WTC11 (cell line): ENCODE measurements around the gene FKBP7. TPM values are rescaled to one million over a fixed set of nuclear protein-coding genes. Genes with fewer than 3 reads are reported as not detected.

Experiments
- ATAC-seq: fragments of 200-7000 bp; cut with Tn5 transposase; 2 replicates; pipeline ENCODE4 v1.10.0; 2021; ENCODE audit warnings: mild to moderate bottlenecking, moderate library complexity
- CTCF ChIA-PET: fragments of 300-600 bp; sonication (Branson Sonifier 250); formaldehyde crosslinking; loops from one replicate; lab custom pipeline; 2021; ENCODE audit warnings: antibody characterized with exemption; lab: Charles Lee
- POLR2A ChIA-PET: fragments of 350-600 bp; sonication (Branson Sonifier 250); formaldehyde crosslinking; loops from one replicate; lab custom pipeline; 2021; ENCODE audit warnings: antibody characterized with exemption; lab: Charles Lee
- DNase-seq: peaks from one replicate; pipeline ENCODE4 v3.0.0; 2021; ENCODE audit warnings: low spot score
- H3K27ac Mint-ChIP-seq: 2 replicates; pipeline ENCODE4 v1.8.0; 2021; ENCODE audit warnings: mixed read lengths
- H3K27me3 Mint-ChIP-seq: 2 replicates; pipeline ENCODE4 v1.8.0; 2021; ENCODE audit warnings: low read depth, mild to moderate bottlenecking, moderate library complexity, mixed read lengths
- H3K36me3 Mint-ChIP-seq: 2 replicates; pipeline ENCODE4 v1.8.0; 2021; ENCODE audit warnings: mixed read lengths
- H3K4me1 Mint-ChIP-seq: 2 replicates; pipeline ENCODE4 v1.8.0; 2022; ENCODE audit warnings: mixed read lengths
- H3K4me3 Mint-ChIP-seq: 2 replicates; pipeline ENCODE4 v1.8.0; 2021; ENCODE audit warnings: mild to moderate bottlenecking, moderate library complexity, mixed read lengths
- H3K9me3 Mint-ChIP-seq: 2 replicates; pipeline ENCODE4 v1.8.0; 2021; ENCODE audit warnings: mixed read lengths
- ATF1 ChIP-seq: sonication (generic); formaldehyde crosslinking; IDR thresholded peaks from 2 replicates; pipeline ENCODE4 v1.8.1; 2023; ENCODE audit warnings: mild to moderate bottlenecking, moderate library complexity, missing genetic modification reagents
- ETV6 ChIP-seq: sonication (generic); formaldehyde crosslinking; IDR thresholded peaks from 2 replicates; pipeline ENCODE4 v1.8.1; 2022; ENCODE audit warnings: mild to moderate bottlenecking, missing genetic modification reagents
- GRHL2 ChIP-seq: fragments of 250-450 bp; sonication (Bioruptor Pico); IDR thresholded peaks from 2 replicates; pipeline ENCODE4 v1.8.0; 2022; ENCODE audit warnings: mild to moderate bottlenecking, moderate library complexity; ENCODE audit not compliant: insufficient replicate concordance, severe bottlenecking
- GTF2I ChIP-seq: fragments of 250-450 bp; sonication (Bioruptor Pico); conservative IDR thresholded peaks from 2 replicates; pipeline ENCODE4 v1.4.0; 2021; ENCODE audit warnings: mild to moderate bottlenecking
- IRF2 ChIP-seq: sonication (generic); formaldehyde crosslinking; IDR thresholded peaks from 2 replicates; pipeline ENCODE4 v1.8.0; 2022; ENCODE audit warnings: low read depth, missing genetic modification reagents, borderline replicate concordance
- KAT7 ChIP-seq: sonication (generic); formaldehyde crosslinking; IDR thresholded peaks from 2 replicates; pipeline ENCODE4 v1.8.1; 2023; ENCODE audit warnings: missing genetic modification reagents, mild to moderate bottlenecking, borderline replicate concordance
- MYBL2 ChIP-seq: sonication (generic); formaldehyde crosslinking; IDR thresholded peaks from 2 replicates; pipeline ENCODE4 v1.8.1; 2023; ENCODE audit warnings: mild to moderate bottlenecking, moderate library complexity, missing genetic modification reagents
- NR1H2 ChIP-seq: sonication (generic); formaldehyde crosslinking; IDR thresholded peaks from 2 replicates; pipeline ENCODE4 v1.9.0; 2021; ENCODE audit warnings: mild to moderate bottlenecking, moderate library complexity, missing genetic modification reagents
- RELA ChIP-seq: sonication (generic); formaldehyde crosslinking; IDR thresholded peaks from 2 replicates; pipeline ENCODE4 v1.8.1; 2022; ENCODE audit warnings: missing genetic modification reagents, mild to moderate bottlenecking, borderline replicate concordance
- SMAD3 ChIP-seq: sonication (generic); formaldehyde crosslinking; IDR thresholded peaks from 2 replicates; pipeline ENCODE4 v1.8.0; 2022; ENCODE audit warnings: missing genetic modification reagents, mild to moderate bottlenecking, borderline replicate concordance
- SMAD4 ChIP-seq: sonication (generic); formaldehyde crosslinking; IDR thresholded peaks from 2 replicates; pipeline ENCODE4 v1.8.0; 2022; ENCODE audit warnings: mild to moderate bottlenecking, missing genetic modification reagents
- SP1 ChIP-seq: sonication (generic); formaldehyde crosslinking; conservative IDR thresholded peaks from 2 replicates; pipeline ENCODE4 v1.8.1; 2022; ENCODE audit warnings: missing genetic modification reagents
- ZNF121 ChIP-seq: sonication (generic); formaldehyde crosslinking; IDR thresholded peaks from 2 replicates; pipeline ENCODE4 v1.8.0; 2023; ENCODE audit warnings: missing genetic modification reagents
- ZNF423 ChIP-seq: fragments of 250-450 bp; sonication (Bioruptor Pico); IDR thresholded peaks from 2 replicates; pipeline ENCODE4 v2.1.2; 2022; ENCODE audit warnings: mild to moderate bottlenecking, moderate library complexity
- total RNA-seq: library from RNA; stranded (reverse); gene quantifications from 3 replicates; pipeline ENCODE4 v1.2.3, GENCODE V29; 2021
- TF ChIP-seq, protein P1 (sequence below): fragments of 250-450 bp; sonication (Bioruptor Pico); IDR thresholded peaks from 2 replicates; pipeline ENCODE4 v1.9.0; 2021; ENCODE audit warnings: moderate library complexity, mild to moderate bottlenecking, inconsistent platforms, borderline replicate concordance
- TF ChIP-seq, protein P2 (sequence below): fragments of 250-450 bp; sonication (Bioruptor Pico); IDR thresholded peaks from 2 replicates; pipeline ENCODE4 v1.8.0; 2021; ENCODE audit warnings: mild to moderate bottlenecking
- TF ChIP-seq, protein P3 (sequence below): fragments of 250-450 bp; sonication (Bioruptor Pico); IDR thresholded peaks from 2 replicates; pipeline ENCODE4 v1.9.0; 2021; ENCODE audit warnings: mild to moderate bottlenecking
- TF ChIP-seq, protein P4 (sequence below): sonication (generic); formaldehyde crosslinking; IDR thresholded peaks from 2 replicates; pipeline ENCODE4 v1.8.0; 2022; ENCODE audit warnings: mild to moderate bottlenecking, missing genetic modification reagents
- TF ChIP-seq, protein P5 (sequence below): fragments of 250-450 bp; sonication (Bioruptor Pico); IDR thresholded peaks from 2 replicates; pipeline ENCODE4 v2.1.2; 2022; ENCODE audit warnings: mild to moderate bottlenecking, moderate library complexity
- TF ChIP-seq, protein P6 (sequence below): sonication (generic); formaldehyde crosslinking; IDR thresholded peaks from 2 replicates; pipeline ENCODE4 v1.8.1; 2022; ENCODE audit warnings: low read depth, missing genetic modification reagents, borderline replicate concordance

The FKBP7 gene
- total RNA-seq, 1 experiment from 2014 or later, result 3.2 TPM

DNA sequence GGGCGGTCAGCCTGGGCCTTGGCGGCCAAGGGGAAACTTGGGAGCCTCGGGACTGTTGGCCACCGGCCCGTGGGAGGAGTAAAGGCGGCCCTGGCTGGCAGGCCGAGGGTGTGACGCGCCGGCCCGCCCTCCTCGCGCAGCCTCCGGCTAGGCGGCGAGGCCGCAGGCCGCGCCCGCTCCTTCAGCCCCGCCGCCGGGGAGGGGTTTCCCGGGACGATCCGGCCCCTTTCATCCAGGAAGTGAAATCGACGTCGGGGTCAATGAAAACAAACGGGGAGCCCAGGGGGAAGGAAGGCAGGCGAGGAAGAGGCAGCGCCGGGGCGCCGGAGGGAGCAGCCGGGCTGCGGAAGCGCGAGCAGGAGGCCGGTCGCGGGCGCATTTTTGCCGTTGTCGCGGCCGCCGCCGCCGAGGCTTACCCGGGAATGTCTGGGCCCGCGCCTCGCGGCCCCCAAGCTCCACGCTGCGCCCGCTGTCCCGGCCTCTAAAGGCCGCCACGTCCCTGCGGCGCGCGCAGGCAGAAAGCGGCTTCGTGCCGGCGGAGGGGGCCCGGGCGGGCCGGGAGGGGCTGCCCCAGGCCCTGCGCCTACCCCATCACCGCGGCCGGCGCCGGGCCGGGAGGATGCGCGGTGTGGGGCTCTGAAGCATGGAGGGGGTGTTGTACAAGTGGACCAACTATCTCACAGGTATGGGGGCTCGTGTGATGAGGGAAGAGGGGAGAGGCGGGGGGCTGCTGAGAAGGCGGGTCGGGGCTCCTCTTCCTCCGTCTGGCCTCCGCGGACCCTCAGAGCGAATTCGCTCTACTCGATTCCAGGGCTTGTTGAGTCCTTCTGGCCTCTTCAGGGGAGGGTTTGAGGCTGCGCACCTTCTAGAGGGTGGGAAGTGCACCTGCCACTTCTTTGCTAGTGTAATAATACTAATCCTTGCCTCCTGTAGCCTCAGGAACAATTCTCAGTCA lies 2.1 kb upstream of the FKBP7 start, which contains the start of gene PLEKHA3 (continued):
- no peak for TF ChIP-seq KAT7 (CRISPR knock-in tag)
- TF ChIP-seq, protein P1, sequence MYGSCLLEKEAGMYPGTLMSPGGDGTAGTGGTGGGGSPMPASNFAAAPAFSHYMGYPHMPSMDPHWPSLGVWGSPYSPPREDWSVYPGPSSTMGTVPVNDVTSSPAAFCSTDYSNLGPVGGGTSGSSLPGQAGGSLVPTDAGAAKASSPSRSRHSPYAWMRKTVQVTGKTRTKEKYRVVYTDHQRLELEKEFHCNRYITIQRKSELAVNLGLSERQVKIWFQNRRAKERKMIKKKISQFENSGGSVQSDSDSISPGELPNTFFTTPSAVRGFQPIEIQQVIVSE (CRISPR knock-in tag), result no peak
- peak; percentile 47; the same call in 1 of the 2 replicates for TF ChIP-seq SP1 (CRISPR knock-in tag)
- TF ChIP-seq, protein P2, sequence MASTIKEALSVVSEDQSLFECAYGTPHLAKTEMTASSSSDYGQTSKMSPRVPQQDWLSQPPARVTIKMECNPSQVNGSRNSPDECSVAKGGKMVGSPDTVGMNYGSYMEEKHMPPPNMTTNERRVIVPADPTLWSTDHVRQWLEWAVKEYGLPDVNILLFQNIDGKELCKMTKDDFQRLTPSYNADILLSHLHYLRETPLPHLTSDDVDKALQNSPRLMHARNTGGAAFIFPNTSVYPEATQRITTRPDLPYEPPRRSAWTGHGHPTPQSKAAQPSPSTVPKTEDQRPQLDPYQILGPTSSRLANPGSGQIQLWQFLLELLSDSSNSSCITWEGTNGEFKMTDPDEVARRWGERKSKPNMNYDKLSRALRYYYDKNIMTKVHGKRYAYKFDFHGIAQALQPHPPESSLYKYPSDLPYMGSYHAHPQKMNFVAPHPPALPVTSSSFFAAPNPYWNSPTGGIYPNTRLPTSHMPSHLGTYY (CRISPR knock-in tag), result no peak
- TF ChIP-seq, protein P3, sequence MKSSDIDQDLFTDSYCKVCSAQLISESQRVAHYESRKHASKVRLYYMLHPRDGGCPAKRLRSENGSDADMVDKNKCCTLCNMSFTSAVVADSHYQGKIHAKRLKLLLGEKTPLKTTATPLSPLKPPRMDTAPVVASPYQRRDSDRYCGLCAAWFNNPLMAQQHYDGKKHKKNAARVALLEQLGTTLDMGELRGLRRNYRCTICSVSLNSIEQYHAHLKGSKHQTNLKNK, result no peak
- no peak for TF ChIP-seq SMAD4 (CRISPR knock-in tag)

DNA sequence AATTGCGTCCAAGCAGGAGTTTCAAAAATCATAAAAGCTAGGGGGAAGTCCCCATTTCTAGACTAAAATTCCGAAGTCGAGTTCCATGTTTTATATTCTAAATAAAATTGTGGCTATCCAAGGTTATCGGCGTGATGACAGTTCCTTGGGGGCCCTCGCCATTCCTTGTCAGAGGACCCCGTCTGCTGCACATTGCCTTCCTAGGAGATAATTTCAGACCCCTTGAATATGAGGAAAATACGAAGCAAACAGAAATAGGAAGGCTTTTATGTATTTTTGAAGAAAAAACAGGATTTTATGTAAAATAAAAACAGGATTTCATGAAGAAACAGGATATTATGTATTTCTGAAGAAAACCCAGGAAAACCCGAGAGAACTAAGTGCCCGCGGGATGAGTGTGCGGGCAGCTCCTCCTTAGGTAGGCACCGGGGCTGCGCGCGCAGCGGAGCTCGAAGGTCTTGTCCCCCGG lies 1.4 kb upstream of the FKBP7 start:
- Mint-ChIP-seq H3K36me3 (no peaks in the 10 kb centered on the region), H3K4me3 (peak overlapping the region; percentile 94), H3K9me3 (no peaks in the 10 kb centered on the region), H3K4me1 (peaks cover 28% of the 10 kb centered on the region), H3K27me3 (no peaks in the 10 kb centered on the region; the same call in 1 of the 2 replicates), H3K27ac (peak overlapping the region; percentile 99)
- no peak for ATAC-seq
- ChIA-PET POLR2A (interaction anchor here (0.5 to 1.1 kb wide), 4 partner anchors 25 to 44 kb away, joined by 3 to 6 read pairs (median 4); partner anchors contain the start of genes PJVK and PRKRA), CTCF (interaction anchor here (2.0 to 2.1 kb wide), 2 partner anchors 29 to 43 kb away, joined by 11 to 14 read pairs; partner anchors contain the start of genes PJVK and PRKRA)
- TF ChIP-seq, protein P4, sequence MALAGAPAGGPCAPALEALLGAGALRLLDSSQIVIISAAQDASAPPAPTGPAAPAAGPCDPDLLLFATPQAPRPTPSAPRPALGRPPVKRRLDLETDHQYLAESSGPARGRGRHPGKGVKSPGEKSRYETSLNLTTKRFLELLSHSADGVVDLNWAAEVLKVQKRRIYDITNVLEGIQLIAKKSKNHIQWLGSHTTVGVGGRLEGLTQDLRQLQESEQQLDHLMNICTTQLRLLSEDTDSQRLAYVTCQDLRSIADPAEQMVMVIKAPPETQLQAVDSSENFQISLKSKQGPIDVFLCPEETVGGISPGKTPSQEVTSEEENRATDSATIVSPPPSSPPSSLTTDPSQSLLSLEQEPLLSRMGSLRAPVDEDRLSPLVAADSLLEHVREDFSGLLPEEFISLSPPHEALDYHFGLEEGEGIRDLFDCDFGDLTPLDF (CRISPR knock-in tag), result no peak
- no peak for TF ChIP-seq SMAD4 (CRISPR knock-in tag)
- TF ChIP-seq ETV6 (CRISPR knock-in tag), result no peak
- TF ChIP-seq ZNF423 (CRISPR knock-in tag), result no peak
- TF ChIP-seq, protein P5, sequence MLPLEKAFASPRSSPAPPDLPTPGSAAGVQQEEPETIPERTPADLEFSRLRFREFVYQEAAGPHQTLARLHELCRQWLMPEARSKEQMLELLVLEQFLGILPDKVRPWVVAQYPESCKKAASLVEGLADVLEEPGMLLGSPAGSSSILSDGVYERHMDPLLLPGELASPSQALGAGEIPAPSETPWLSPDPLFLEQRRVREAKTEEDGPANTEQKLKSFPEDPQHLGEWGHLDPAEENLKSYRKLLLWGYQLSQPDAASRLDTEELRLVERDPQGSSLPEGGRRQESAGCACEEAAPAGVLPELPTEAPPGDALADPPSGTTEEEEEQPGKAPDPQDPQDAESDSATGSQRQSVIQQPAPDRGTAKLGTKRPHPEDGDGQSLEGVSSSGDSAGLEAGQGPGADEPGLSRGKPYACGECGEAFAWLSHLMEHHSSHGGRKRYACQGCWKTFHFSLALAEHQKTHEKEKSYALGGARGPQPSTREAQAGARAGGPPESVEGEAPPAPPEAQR, result no peak
- TF ChIP-seq SMAD3 (CRISPR knock-in tag), result no peak
- TF ChIP-seq RELA (CRISPR knock-in tag), result no peak
- TF ChIP-seq IRF2, result no peak
- TF ChIP-seq, protein P6, sequence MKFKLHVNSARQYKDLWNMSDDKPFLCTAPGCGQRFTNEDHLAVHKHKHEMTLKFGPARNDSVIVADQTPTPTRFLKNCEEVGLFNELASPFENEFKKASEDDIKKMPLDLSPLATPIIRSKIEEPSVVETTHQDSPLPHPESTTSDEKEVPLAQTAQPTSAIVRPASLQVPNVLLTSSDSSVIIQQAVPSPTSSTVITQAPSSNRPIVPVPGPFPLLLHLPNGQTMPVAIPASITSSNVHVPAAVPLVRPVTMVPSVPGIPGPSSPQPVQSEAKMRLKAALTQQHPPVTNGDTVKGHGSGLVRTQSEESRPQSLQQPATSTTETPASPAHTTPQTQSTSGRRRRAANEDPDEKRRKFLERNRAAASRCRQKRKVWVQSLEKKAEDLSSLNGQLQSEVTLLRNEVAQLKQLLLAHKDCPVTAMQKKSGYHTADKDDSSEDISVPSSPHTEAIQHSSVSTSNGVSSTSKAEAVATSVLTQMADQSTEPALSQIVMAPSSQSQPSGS, result no peak
- TF ChIP-seq GTF2I (CRISPR knock-in tag), result no peak
- TF ChIP-seq GRHL2 (CRISPR knock-in tag), result no peak
- TF ChIP-seq ATF1, result no peak
- no peak for TF ChIP-seq MYBL2 (CRISPR knock-in tag)
- TF ChIP-seq NR1H2, result no peak
- TF ChIP-seq ZNF121 (CRISPR knock-in tag), result no peak
- DNase-seq, result no peak
